Measurements from ENCODE around the gene HOXC10. TPM values are rescaled to one million over a fixed set of nuclear protein-coding genes. Genes with fewer than 3 reads are reported as not detected.

HOXC10 gene
- total and polyA plus RNA-seq, 2 of the 8 experiments (the other 6 are each of a cell fraction or from before 2014, with no cell fraction given) = not detected

GRCh38 chr12:53959314-53959713 lies 25.6 kb upstream of the HOXC10 start (continued):
- no peak for TF ChIP-seq CHD7 (IDR thresholded peaks at IDR 0.05; ENCODE audit: insufficient replicate concordance, low read length)
- TF ChIP-seq CEBPB (IDR thresholded peaks at IDR 0.05; ENCODE audit: low read depth, low read length) = no peak
- no peak for TF ChIP-seq SAP30 (IDR thresholded peaks at IDR 0.05; ENCODE audit: insufficient read depth, insufficient replicate concordance, low read length)
- no peak for TF ChIP-seq ZNF274 (IDR thresholded peaks at IDR 0.05; ENCODE audit: borderline replicate concordance, extremely low read depth, low read length)
- no peak for TF ChIP-seq HDAC6 (IDR thresholded peaks at IDR 0.05; ENCODE audit: low read depth, low read length)
- TF ChIP-seq TCF12 (IDR thresholded peaks at IDR 0.05; ENCODE audit: low read depth, low read length) = no peak
- no peak for TF ChIP-seq EZH2 (IDR thresholded peaks at IDR 0.05; ENCODE audit: low read depth, low read length, severe bottlenecking)
- TF ChIP-seq GTF2F1 (IDR thresholded peaks at IDR 0.05; ENCODE audit: borderline replicate concordance, low read depth, low read length) = no peak
- TF ChIP-seq BRCA1 (IDR thresholded peaks at IDR 0.05; ENCODE audit: low read depth, low read length) = no peak
- no peak for TF ChIP-seq KDM5A (IDR thresholded peaks at IDR 0.05; ENCODE audit: low read length)
- TF ChIP-seq CHD1 (IDR thresholded peaks at IDR 0.05; ENCODE audit: low read depth, low read length) = no peak
- TF ChIP-seq SUZ12 (IDR thresholded peaks at IDR 0.05; ENCODE audit: low read length) = no peak
